Measurements from ENCODE around the gene BRIP1.

BRIP1 gene

GRCh38 chr17:61817452-61817851, 45.9 kb downstream of the BRIP1 start:
- no peak for TF ChIP-seq CTCF (IDR thresholded peaks at IDR 0.05; ENCODE audit: control extremely low read depth, extremely low read depth, low read depth, missing control alignments)
- DNase-seq (ENCODE audit: extremely low spot score): no peak
- POLR2A ChIA-PET: no interaction called here
- CTCF ChIA-PET: no interaction called here

- CTCF ChIA-PET: interaction anchor here (0.6 to 1.0 kb wide), 3 partner anchors 11 to 181 kb away, joined by 3 to 5 read pairs (median 3); no protein-coding TSS in a partner anchor
- DNase-seq (ENCODE audit: extremely low spot score): no peak
- POLR2A ChIA-PET: no interaction called here
- no peak for TF ChIP-seq CTCF (IDR thresholded peaks at IDR 0.05; ENCODE audit: control extremely low read depth, extremely low read depth, low read depth, missing control alignments)
Measured at GRCh38 chr17:61816538-61816937, 46.8 kb downstream of the BRIP1 start.

GRCh38 chr17:61815863-61816503, 47.3 kb downstream of the BRIP1 start:
- CTCF ChIA-PET: interaction anchor here (0.6 to 1.0 kb wide), 3 partner anchors 10 to 180 kb away, joined by 3 to 5 read pairs (median 3); no protein-coding TSS in a partner anchor
- TF ChIP-seq CTCF (IDR thresholded peaks at IDR 0.05; ENCODE audit: control extremely low read depth, extremely low read depth, low read depth, missing control alignments): no peak
- POLR2A ChIA-PET: no interaction called here
- no peak for DNase-seq (ENCODE audit: extremely low spot score)

GRCh38 chr17:61814485-61814884, 48.8 kb downstream of the BRIP1 start:
- CTCF ChIA-PET: no interaction called here
- TF ChIP-seq CTCF (IDR thresholded peaks at IDR 0.05; ENCODE audit: control extremely low read depth, extremely low read depth, low read depth, missing control alignments): no peak
- POLR2A ChIA-PET: no interaction called here

GRCh38 chr17:61813211-61813610, 50.1 kb downstream of the BRIP1 start:
- TF ChIP-seq CTCF (IDR thresholded peaks at IDR 0.05; ENCODE audit: control extremely low read depth, extremely low read depth, low read depth, missing control alignments): no peak
- ChIA-PET CTCF (interaction anchor here (0.7 to 1.5 kb wide), 4 partner anchors 16 to 178 kb away, joined by 3 read pairs; no protein-coding TSS in a partner anchor), POLR2A (no interaction called here)
- no peak for DNase-seq (ENCODE audit: extremely low spot score)

More at GRCh38 chr17:61814485-61814884, 48.8 kb downstream of the BRIP1 start:
- DNase-seq (ENCODE audit: extremely low spot score): no peak

GRCh38 chr17:61812747-61813146, 50.6 kb downstream of the BRIP1 start:
- POLR2A ChIA-PET: no interaction called here
- TF ChIP-seq CTCF (IDR thresholded peaks at IDR 0.05; ENCODE audit: control extremely low read depth, extremely low read depth, low read depth, missing control alignments): no peak
- no peak for DNase-seq (ENCODE audit: extremely low spot score)
- CTCF ChIA-PET: interaction anchor here (0.9 to 1.5 kb wide), 3 partner anchors 16 to 49 kb away, joined by 3 read pairs; no protein-coding TSS in a partner anchor

Measured in GM10248 (cell line).